IMR-90 (cell line): Measurements from ENCODE around the gene RASL11B. TPM values are rescaled to one million over a fixed set of nuclear protein-coding genes. Genes with fewer than 3 reads are reported as not detected.

Experiments
- ATAC-seq: fragments of 200-7000 bp; cut with Tn5 transposase; 2 replicates; pipeline ENCODE4 v1.9.1; 2020; ENCODE audit warnings: low read depth, mild to moderate bottlenecking, moderate library complexity
- BruUV-seq: library from RNA; stranded (reverse); fragments of 400-500 nt; replicated peaks from 2 replicates; lab custom pipeline; 2021; lab: Mats Ljungman, UMichigan
- CTCF ChIA-PET: fragments of 300-600 bp; formaldehyde crosslinking; extraction: SDS; loops from one replicate; lab custom pipeline; 2021; ENCODE audit warnings: antibody characterized with exemption; lab: Yijun Ruan, JAX
- POLR2A ChIA-PET: fragments of 300-600 bp; sonication (Branson Sonifier 250); formaldehyde crosslinking; loops from one replicate; lab custom pipeline; 2022; ENCODE audit warnings: antibody characterized with exemption; ENCODE audit not compliant: unreplicated experiment; lab: Charles Lee
- DNase-seq: peaks from one replicate; pipeline ENCODE4 v3.0.0; 2013
- H2AFZ ChIP-seq: replicated peaks from 2 replicates; pipeline ENCODE3; 2013; ENCODE audit warnings: low read length, mild to moderate bottlenecking; ENCODE audit not compliant: poor library complexity
- H2AK5ac ChIP-seq: 2 replicates; pipeline ENCODE4 v1.6.1; 2013; ENCODE audit warnings: low read depth, low read length, inconsistent platforms
- H2AK9ac ChIP-seq: replicated peaks from 2 replicates; pipeline ENCODE3; 2013; ENCODE audit warnings: mild to moderate bottlenecking, low read depth, low read length, moderate library complexity; ENCODE audit not compliant: poor library complexity
- H2BK120ac ChIP-seq: 2 replicates; pipeline ENCODE4 v1.6.1; 2013; ENCODE audit warnings: low read depth, low read length, inconsistent platforms
- H2BK15ac ChIP-seq: 3 replicates; pipeline ENCODE4 v1.6.1; 2013; ENCODE audit warnings: low read depth, low read length, inconsistent platforms
- H2BK20ac ChIP-seq: 2 replicates; pipeline ENCODE4 v1.6.1; 2013; ENCODE audit warnings: low read depth, mild to moderate bottlenecking, inconsistent platforms, low read length, moderate library complexity
- H2BK5ac ChIP-seq: 2 replicates; pipeline ENCODE4 v1.6.1; 2013; ENCODE audit warnings: mild to moderate bottlenecking, low read depth, low read length, inconsistent platforms; ENCODE audit not compliant: poor library complexity, severe bottlenecking
- H3K14ac ChIP-seq: replicated peaks from 2 replicates; pipeline ENCODE4 v1.6.1; 2013; ENCODE audit warnings: low read depth, low read length, inconsistent platforms
- H3K18ac ChIP-seq: 2 replicates; pipeline ENCODE4 v1.6.1; 2013; ENCODE audit warnings: low read depth, low read length, control low read depth
- H3K23ac ChIP-seq: 2 replicates; pipeline ENCODE4 v1.6.1; 2013; ENCODE audit warnings: low read depth, low read length, inconsistent platforms
- H3K27ac ChIP-seq: 2 replicates; pipeline ENCODE4 v1.5.1; 2013; ENCODE audit warnings: mild to moderate bottlenecking, control low read depth, low read length; ENCODE audit not compliant: insufficient read depth
- H3K27me3 ChIP-seq: 2 replicates; pipeline ENCODE4 v1.6.1; 2013; ENCODE audit warnings: low read length; ENCODE audit not compliant: control insufficient read depth, insufficient read depth
- H3K36me3 ChIP-seq: 2 replicates; pipeline ENCODE4 v1.6.1; 2013; ENCODE audit warnings: low read length, mixed read lengths; ENCODE audit not compliant: control insufficient read depth, insufficient read depth
- H3K4ac ChIP-seq: 2 replicates; pipeline ENCODE4 v1.6.1; 2013; ENCODE audit warnings: low read depth, low read length, inconsistent platforms
- H3K4me1 ChIP-seq: 2 replicates; pipeline ENCODE4 v1.6.1; 2013; ENCODE audit warnings: low read length, mixed read lengths; ENCODE audit not compliant: control insufficient read depth, insufficient read depth
- H3K4me2 ChIP-seq: 2 replicates; pipeline ENCODE4 v1.6.1; 2013; ENCODE audit warnings: low read depth, mild to moderate bottlenecking, control low read depth, low read length, moderate library complexity
- H3K4me3 ChIP-seq: 2 replicates; pipeline ENCODE4 v1.5.1; 2013; ENCODE audit warnings: low read depth, mild to moderate bottlenecking, control low read depth, low read length, moderate library complexity; ENCODE audit not compliant: insufficient read depth
- H3K56ac ChIP-seq: 2 replicates; pipeline ENCODE4 v1.6.1; 2013; ENCODE audit warnings: low read length, inconsistent platforms; ENCODE audit not compliant: insufficient read depth; ENCODE audit errors: extremely low read depth
- H3K79me1 ChIP-seq, 2 experiments: 2 replicates each; pipeline ENCODE4 v1.6.1; 2013; ENCODE audit warnings: low read length in 2 of 2, inconsistent platforms in 1 of 2, low read depth in 1 of 2
- H3K9ac ChIP-seq: 2 replicates; pipeline ENCODE4 v1.6.1; 2013; ENCODE audit warnings: low read depth, low read length, control low read depth
- H3K9me1 ChIP-seq: 2 replicates; pipeline ENCODE4 v1.6.1; 2013; ENCODE audit warnings: low read length, inconsistent platforms; ENCODE audit not compliant: insufficient read depth
- H3K9me3 ChIP-seq: 2 replicates; pipeline ENCODE4 v1.6.1; 2013; ENCODE audit warnings: low read length; ENCODE audit not compliant: control insufficient read depth, insufficient read depth
- H4K20me1 ChIP-seq: 2 replicates; pipeline ENCODE4 v1.6.1; 2013; ENCODE audit warnings: low read length, inconsistent platforms; ENCODE audit not compliant: insufficient read depth
- H4K5ac ChIP-seq: 2 replicates; pipeline ENCODE4 v1.6.1; 2013; ENCODE audit warnings: mild to moderate bottlenecking, low read depth, low read length, control low read depth
- H4K8ac ChIP-seq, 2 experiments: 2 replicates each; pipeline ENCODE4 v1.6.1; 2013; ENCODE audit warnings: low read depth in 2 of 2, low read length in 2 of 2, control low read depth in 1 of 2, inconsistent platforms in 1 of 2
- H4K91ac ChIP-seq: 2 replicates; pipeline ENCODE4 v1.6.1; 2013; ENCODE audit warnings: low read depth, low read length, inconsistent platforms; ENCODE audit not compliant: insufficient read depth
- ELK1 ChIP-seq: fragments of 150-350 bp; IDR thresholded peaks from 2 replicates; pipeline ENCODE4 v1.6.1; 2016; ENCODE audit warnings: low read depth, mild to moderate bottlenecking, low read length, moderate library complexity, borderline replicate concordance
- whole genome bisulfite sequencing, 2 experiments: methylation state at CpG; one replicate each; pipeline versions ENCODE4 v1.1.5 to v1.1.7; 2013; ENCODE audit warnings: missing lambda C conversion rate in 2 of 2; ENCODE audit not compliant: insufficient read length in 1 of 2; ENCODE audit errors: extremely low coverage in 2 of 2; 5-methylcytosine and 5-hydroxymethylcytosine counted together
- dilution Hi-C: fragments of 300-500 bp; cut with HindIII; formaldehyde crosslinking; loops from one replicate; pipeline ENCODE4 v1.14.3; 2018; ENCODE audit warnings: low sequenced_read_pairs; ENCODE audit not compliant: unreplicated experiment
- in situ Hi-C: fragments of 300-500 bp; cut with MboI; formaldehyde crosslinking; loops from 3 replicates; pipeline ENCODE4 v1.14.3; 2019; ENCODE audit warnings: low sequenced_read_pairs, inconsistent platforms, mixed read lengths
- intact Hi-C: fragments of 100-400 bp; cut with micrococcal nuclease; formaldehyde crosslinking; loops from 2 replicates; pipeline ENCODE4 v1.10.0; 2022
- polyA plus RNA-seq, 3 experiments: library from polyadenylated mRNA; depleted of rRNA; stranded (reverse); fragments of >200 nt; gene quantifications; 2 replicates each; pipeline ENCODE4 v1.2.3, GENCODE V29; 2012; ENCODE audit warnings: low replicate concordance in 1 of 3
- total RNA-seq: library from RNA; depleted of rRNA; stranded (reverse); fragments of >200 nt; gene quantifications from 2 replicates; pipeline ENCODE4 v1.2.3, GENCODE V29; 2012

The RASL11B gene
- total and polyA plus RNA-seq, 2 of the 4 experiments (the other 2 are of a cell fraction), result 0.18 to 0.31 TPM

- H3K14ac ChIP-seq, result no peak overlapping the region
- no peaks in the 10 kb centered on the region for H3K79me1 ChIP-seq
- H3K4ac ChIP-seq, result no peak overlapping the region
- H4K20me1 ChIP-seq, result no peaks in the 10 kb centered on the region
- no peak overlapping the region for H2BK5ac ChIP-seq
- no peak for ATAC-seq
- H2BK15ac ChIP-seq, result peak overlapping the region; percentile 58; the same call in 1 of the 3 replicates
- no peak overlapping the region for H2BK20ac ChIP-seq
- no peak overlapping the region for H2AFZ ChIP-seq
- no peaks in the 10 kb centered on the region for H3K36me3 ChIP-seq
- CTCF ChIA-PET, result interaction anchor here (1.0 kb wide), 1 partner anchor 20 kb away, joined by 3 read pairs; no protein-coding TSS in a partner anchor
- no peaks in the 10 kb centered on the region for H3K27me3 ChIP-seq
- H4K8ac ChIP-seq, result no peak overlapping the region
- H3K4me2 ChIP-seq, result no peak overlapping the region
- no peak overlapping the region for H2AK5ac ChIP-seq
- H3K4me3 ChIP-seq, result no peak overlapping the region
- H3K18ac ChIP-seq, result no peak overlapping the region; the same call in 1 of the 2 replicates
- peaks cover 16% of the 10 kb centered on the region; the same call in 1 of the 2 replicates for H3K4me1 ChIP-seq
- in situ Hi-C loops, result no loop called here
- H4K5ac ChIP-seq, result no peak overlapping the region
- no peak overlapping the region for H3K9ac ChIP-seq
- POLR2A ChIA-PET, result no interaction called here
- H3K56ac ChIP-seq, result no peak overlapping the region
- no peak overlapping the region for H3K23ac ChIP-seq
- intact Hi-C loops, result no loop called here
- H3K9me3 ChIP-seq, result no peaks in the 10 kb centered on the region
- H3K9me1 ChIP-seq, result peaks cover 8% of the 10 kb centered on the region
- BruUV-seq, result no TSS peak
- TF ChIP-seq ELK1, result no peak
- no peak overlapping the region for H2AK9ac ChIP-seq
- no peak overlapping the region for H3K27ac ChIP-seq
- no peak overlapping the region for H2BK120ac ChIP-seq
- WGBS, 2 experiments, result no CpG with 5 or more reads among the region's 2 CpGs
- dilution Hi-C loops, result no loop called here
- DNase-seq, result no peak
- no peak overlapping the region for H4K91ac ChIP-seq
Measured at GRCh38 chr4:52843351-52843750, 18.8 kb upstream of the RASL11B start.
